GM12878 (cell line): Measurements from ENCODE around the gene PRICKLE3. TPM values are rescaled to one million over a fixed set of nuclear protein-coding genes. Genes with fewer than 3 reads are reported as not detected.

Source experiments
- BCL11A ChIP-seq: IDR thresholded peaks from 2 replicates; pipeline ENCODE4 v1.6.1; 2011; ENCODE audit warnings: low read depth, low read length
- BMI1 ChIP-seq: fragments of 450-650 bp; IDR thresholded peaks from 2 replicates; pipeline ENCODE4 v1.6.1; 2016; ENCODE audit warnings: mild to moderate bottlenecking, moderate library complexity, borderline replicate concordance
- CHD1 ChIP-seq: IDR thresholded peaks from 2 replicates; pipeline ENCODE4 v1.6.1; 2012; ENCODE audit warnings: low read depth, low read length, improper control_type of control experiment
- CREB1 ChIP-seq: IDR thresholded peaks from 2 replicates; pipeline ENCODE4 v1.6.1; 2012; ENCODE audit warnings: low read depth, mild to moderate bottlenecking, inconsistent platforms
- CREM ChIP-seq: IDR thresholded peaks from 2 replicates; pipeline ENCODE4 v1.6.1; 2014; ENCODE audit warnings: antibody characterized with exemption, low read depth
- E2F8 ChIP-seq: fragments of 450-650 bp; IDR thresholded peaks from 2 replicates; pipeline ENCODE4 v1.6.1; 2018; ENCODE audit warnings: mild to moderate bottlenecking, low read depth, moderate library complexity; ENCODE audit not compliant: partially characterized antibody
- NFIC ChIP-seq: IDR thresholded peaks from 2 replicates; pipeline ENCODE4 v1.6.1; 2012; ENCODE audit warnings: low read depth, mild to moderate bottlenecking, inconsistent platforms, low read length, moderate library complexity
- NR2F1 ChIP-seq: fragments of 450-650 bp; conservative IDR thresholded peaks from 2 replicates; pipeline ENCODE4 v1.6.1; 2017; ENCODE audit warnings: mild to moderate bottlenecking
- PAX8 ChIP-seq: fragments of 450-650 bp; IDR thresholded peaks from 2 replicates; pipeline ENCODE4 v1.6.1; 2017; ENCODE audit warnings: mild to moderate bottlenecking, moderate library complexity
- POLR2AphosphoS2 ChIP-seq: IDR thresholded peaks from 2 replicates; pipeline ENCODE4 v1.6.1; 2011; ENCODE audit warnings: low read depth, mild to moderate bottlenecking, low read length, improper control_type of control experiment, moderate library complexity
- PRDM15 ChIP-seq: fragments of 450-650 bp; formaldehyde crosslinking; IDR thresholded peaks from 2 replicates; pipeline ENCODE4 v1.4.0; 2020; ENCODE audit warnings: mild to moderate bottlenecking, moderate library complexity
- RAD51 ChIP-seq: fragments of 450-650 bp; IDR thresholded peaks from 2 replicates; pipeline ENCODE4 v1.6.1; 2016; ENCODE audit warnings: moderate library complexity, mild to moderate bottlenecking, inconsistent platforms
- SP1 ChIP-seq: IDR thresholded peaks from one replicate; pipeline ENCODE4 v1.6.1; 2011; ENCODE audit warnings: low read depth, low read length
- SREBF1 ChIP-seq: IDR thresholded peaks from 2 replicates; pipeline ENCODE4 v1.6.1; 2012; ENCODE audit warnings: mild to moderate bottlenecking, low read length
- TCF3 ChIP-seq: IDR thresholded peaks from 2 replicates; pipeline ENCODE4 v1.6.1; 2012; ENCODE audit warnings: low read depth, mild to moderate bottlenecking, low read length, borderline replicate concordance; ENCODE audit not compliant: insufficient read depth
- ZBED1 ChIP-seq: IDR thresholded peaks from 2 replicates; pipeline ENCODE4 v1.6.1; 2016; ENCODE audit warnings: borderline replicate concordance
- ZNF217 ChIP-seq: fragments of 450-650 bp; IDR thresholded peaks from 2 replicates; pipeline ENCODE4 v1.6.1; 2017; ENCODE audit warnings: antibody characterized with exemption, mild to moderate bottlenecking
- polyA plus RNA-seq, 11 experiments: library from polyadenylated mRNA; depleted of rRNA in 4 of 11; unstranded in 6 of 11; stranded (reverse) in 5 of 11; fragments of >200 nt; fragmentation: Nextera tagmentation in 4 of 11; fragmentation: Illumina TruSeq in 1 of 11; extraction: Ambion mirVana in 4 of 11; extraction: Trizol in 1 of 11; gene quantifications; 1 replicate in 1 of 11; 2 replicates in 10 of 11; pipeline versions ENCODE4 v1.2.1 to v1.2.3, GENCODE V29; 2011 to 2016; ENCODE audit warnings: inconsistent platforms in 2 of 11, missing spikeins in 2 of 11, low read depth in 1 of 11
- total RNA-seq, 4 experiments: library from RNA; depleted of rRNA in 3 of 4; stranded (reverse); fragments of >200 nt in 3 of 4; fragmentation: Illumina TruSeq in 1 of 4; extraction: Trizol in 1 of 4; gene quantifications; 2 replicates each; pipeline versions ENCODE4 v1.2.1 to v1.2.3, GENCODE V29; 2013 to 2021
- TF ChIP-seq, protein P1 (sequence below): fragments of 450-650 bp; formaldehyde crosslinking; IDR thresholded peaks from 2 replicates; pipeline ENCODE4 v1.4.0; 2022; ENCODE audit warnings: mild to moderate bottlenecking, moderate library complexity
- TF ChIP-seq, protein P2 (sequence below): fragments of 450-650 bp; IDR thresholded peaks from 2 replicates; pipeline ENCODE4 v1.6.1; 2017; ENCODE audit warnings: mild to moderate bottlenecking, low read depth, inconsistent platforms; ENCODE audit not compliant: poor library complexity, severe bottlenecking

PRICKLE3 gene
- total and polyA plus RNA-seq, 10 of the 15 experiments (the other 5 are each of a cell fraction or from before 2014, with no cell fraction given), result 0.69 to 17.4 (median 7.6) TPM

GRCh38 chrX:49190821-49191573 is 4.8 kb upstream of the PRICKLE3 start (continued):
- TF ChIP-seq PRDM15 (no peak), ZBED1 (no peak), CREM (peak; percentile 57), TCF3 (no peak), ZNF217 (no peak), BMI1 (no peak), CREB1 (peak; percentile 91), SREBF1 (no peak), E2F8 (no peak), POLR2AphosphoS2 (peak; percentile 56; the same call in 1 of the 2 replicates), CHD1 (no peak), SP1 (peak; percentile 97), NFIC (no peak), RAD51 (no peak), PAX8 (no peak), BCL11A (no peak), NR2F1 (no peak)
- TF ChIP-seq, protein P1, sequence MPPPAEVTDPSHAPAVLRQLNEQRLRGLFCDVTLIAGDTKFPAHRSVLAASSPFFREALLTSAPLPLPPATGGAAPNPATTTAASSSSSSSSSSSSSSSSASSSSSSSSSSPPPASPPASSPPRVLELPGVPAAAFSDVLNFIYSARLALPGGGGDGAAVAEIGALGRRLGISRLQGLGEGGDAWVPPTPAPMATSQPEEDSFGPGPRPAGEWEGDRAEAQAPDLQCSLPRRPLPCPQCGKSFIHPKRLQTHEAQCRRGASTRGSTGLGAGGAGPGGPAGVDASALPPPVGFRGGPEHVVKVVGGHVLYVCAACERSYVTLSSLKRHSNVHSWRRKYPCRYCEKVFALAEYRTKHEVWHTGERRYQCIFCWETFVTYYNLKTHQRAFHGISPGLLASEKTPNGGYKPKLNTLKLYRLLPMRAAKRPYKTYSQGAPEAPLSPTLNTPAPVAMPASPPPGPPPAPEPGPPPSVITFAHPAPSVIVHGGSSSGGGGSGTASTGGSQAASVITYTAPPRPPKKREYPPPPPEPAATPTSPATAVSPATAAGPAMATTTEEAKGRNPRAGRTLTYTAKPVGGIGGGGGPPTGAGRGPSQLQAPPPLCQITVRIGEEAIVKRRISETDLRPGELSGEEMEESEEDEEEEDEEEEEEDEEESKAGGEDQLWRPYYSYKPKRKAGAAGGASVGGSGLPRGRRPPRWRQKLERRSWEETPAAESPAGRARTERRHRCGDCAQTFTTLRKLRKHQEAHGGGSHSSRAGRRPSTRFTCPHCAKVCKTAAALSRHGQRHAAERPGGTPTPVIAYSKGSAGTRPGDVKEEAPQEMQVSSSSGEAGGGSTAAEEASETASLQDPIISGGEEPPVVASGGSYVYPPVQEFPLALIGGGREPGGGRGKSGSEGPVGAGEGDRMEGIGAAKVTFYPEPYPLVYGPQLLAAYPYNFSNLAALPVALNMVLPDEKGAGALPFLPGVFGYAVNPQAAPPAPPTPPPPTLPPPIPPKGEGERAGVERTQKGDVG (CRISPR knock-in tag), result no peak
- TF ChIP-seq, protein P2, sequence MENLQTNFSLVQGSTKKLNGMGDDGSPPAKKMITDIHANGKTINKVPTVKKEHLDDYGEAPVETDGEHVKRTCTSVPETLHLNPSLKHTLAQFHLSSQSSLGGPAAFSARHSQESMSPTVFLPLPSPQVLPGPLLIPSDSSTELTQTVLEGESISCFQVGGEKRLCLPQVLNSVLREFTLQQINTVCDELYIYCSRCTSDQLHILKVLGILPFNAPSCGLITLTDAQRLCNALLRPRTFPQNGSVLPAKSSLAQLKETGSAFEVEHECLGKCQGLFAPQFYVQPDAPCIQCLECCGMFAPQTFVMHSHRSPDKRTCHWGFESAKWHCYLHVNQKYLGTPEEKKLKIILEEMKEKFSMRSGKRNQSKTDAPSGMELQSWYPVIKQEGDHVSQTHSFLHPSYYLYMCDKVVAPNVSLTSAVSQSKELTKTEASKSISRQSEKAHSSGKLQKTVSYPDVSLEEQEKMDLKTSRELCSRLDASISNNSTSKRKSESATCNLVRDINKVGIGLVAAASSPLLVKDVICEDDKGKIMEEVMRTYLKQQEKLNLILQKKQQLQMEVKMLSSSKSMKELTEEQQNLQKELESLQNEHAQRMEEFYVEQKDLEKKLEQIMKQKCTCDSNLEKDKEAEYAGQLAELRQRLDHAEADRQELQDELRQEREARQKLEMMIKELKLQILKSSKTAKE, result peak; percentile 96
